Astrocyte (in vitro differentiated cells and primary cell): ENCODE results near the gene DYNLT1.

Experiments used
- EZH2 ChIP-seq: IDR thresholded peaks from 2 replicates; pipeline ENCODE4 v1.6.1; 2012; ENCODE audit warnings: mild to moderate bottlenecking, low read length, inconsistent platforms; ENCODE audit not compliant: insufficient read depth
- TF ChIP-seq, protein P1 (sequence below): IDR thresholded peaks from 2 replicates; pipeline ENCODE4 v1.5.1; 2011; ENCODE audit warnings: low read depth, mild to moderate bottlenecking, inconsistent platforms, low read length, moderate library complexity; ENCODE audit not compliant: insufficient read depth

DNA sequence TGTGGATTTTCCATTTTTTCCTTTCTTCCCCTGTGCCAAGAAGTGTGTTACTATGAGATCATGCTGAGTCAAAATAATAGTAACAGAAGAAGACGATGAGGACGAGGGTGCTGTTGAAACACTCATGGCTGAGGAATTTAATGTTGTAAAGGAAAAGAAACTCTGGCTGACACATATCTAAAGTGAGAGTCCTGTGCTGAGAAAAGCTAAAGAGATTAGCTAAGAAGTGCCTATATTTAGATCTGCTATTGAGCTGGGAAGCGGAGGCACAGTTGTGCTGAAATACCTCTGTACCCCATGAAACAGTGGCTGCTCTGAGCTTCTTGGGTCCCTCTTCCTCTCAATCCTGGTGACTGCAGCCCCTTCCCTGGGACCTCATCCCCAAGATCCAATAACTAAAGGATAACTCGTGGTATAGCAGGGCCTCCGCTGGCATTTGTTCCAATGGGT, 4.2 kb upstream of the DYNLT1 start:
- TF ChIP-seq, protein P1, sequence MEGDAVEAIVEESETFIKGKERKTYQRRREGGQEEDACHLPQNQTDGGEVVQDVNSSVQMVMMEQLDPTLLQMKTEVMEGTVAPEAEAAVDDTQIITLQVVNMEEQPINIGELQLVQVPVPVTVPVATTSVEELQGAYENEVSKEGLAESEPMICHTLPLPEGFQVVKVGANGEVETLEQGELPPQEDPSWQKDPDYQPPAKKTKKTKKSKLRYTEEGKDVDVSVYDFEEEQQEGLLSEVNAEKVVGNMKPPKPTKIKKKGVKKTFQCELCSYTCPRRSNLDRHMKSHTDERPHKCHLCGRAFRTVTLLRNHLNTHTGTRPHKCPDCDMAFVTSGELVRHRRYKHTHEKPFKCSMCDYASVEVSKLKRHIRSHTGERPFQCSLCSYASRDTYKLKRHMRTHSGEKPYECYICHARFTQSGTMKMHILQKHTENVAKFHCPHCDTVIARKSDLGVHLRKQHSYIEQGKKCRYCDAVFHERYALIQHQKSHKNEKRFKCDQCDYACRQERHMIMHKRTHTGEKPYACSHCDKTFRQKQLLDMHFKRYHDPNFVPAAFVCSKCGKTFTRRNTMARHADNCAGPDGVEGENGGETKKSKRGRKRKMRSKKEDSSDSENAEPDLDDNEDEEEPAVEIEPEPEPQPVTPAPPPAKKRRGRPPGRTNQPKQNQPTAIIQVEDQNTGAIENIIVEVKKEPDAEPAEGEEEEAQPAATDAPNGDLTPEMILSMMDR = no peak
- no peak for TF ChIP-seq EZH2
